ENCODE results near the gene COL25A1.
"Not testable (repeated sequence)": the region's sequence is repeated elsewhere in the genome, so short reads cannot be mapped to it uniquely, and the experiment has no call there.

Gene COL25A1

GRCh38 chr4:109125084-109125483 lies 177.4 kb downstream of the COL25A1 start:
- Histone ChIP-seq H3K9ac (ENCODE audit: low read length in 5 of 5) (no peak overlapping the region), H3K4me1 (ENCODE audit: control insufficient read depth in 5 of 5, insufficient read depth in 5 of 5, low read length in 5 of 5) (peaks cover 0 to 7% (median 4%) of the 10 kb centered on the region in 5 donors), H3K9me3 (ENCODE audit: control insufficient read depth in 5 of 5, low read length in 5 of 5) (peaks cover 0 to 3% (median 0%) of the 10 kb centered on the region in 5 donors), H3K27me3 (ENCODE audit: control insufficient read depth in 5 of 5, insufficient read depth in 4 of 5, low read length in 5 of 5) (no peaks in the 10 kb centered on the region), H3K4me3 (ENCODE audit: low read depth in 1 of 5, low read length in 5 of 5) (no peak overlapping the region), H3K36me3 (ENCODE audit: control insufficient read depth in 5 of 5, insufficient read depth in 5 of 5, low read length in 5 of 5) (no peaks in the 10 kb centered on the region), H3K27ac (ENCODE audit: low read depth, low read length) (no peak overlapping the region)

GRCh38 chr4:109123951-109124350 lies 178.5 kb downstream of the COL25A1 start:
- Histone ChIP-seq H3K4me1 (ENCODE audit: control insufficient read depth in 5 of 5, insufficient read depth in 5 of 5, low read length in 5 of 5) (peaks cover 0 to 7% (median 4%) of the 10 kb centered on the region in 5 donors), H3K27me3 (ENCODE audit: control insufficient read depth in 5 of 5, insufficient read depth in 4 of 5, low read length in 5 of 5) (no peaks in the 10 kb centered on the region), H3K4me3 (ENCODE audit: low read depth in 1 of 5, low read length in 5 of 5) (no peak overlapping the region), H3K36me3 (ENCODE audit: control insufficient read depth in 5 of 5, insufficient read depth in 5 of 5, low read length in 5 of 5) (no peaks in the 10 kb centered on the region), H3K27ac (ENCODE audit: low read depth, low read length) (no peak overlapping the region), H3K9ac (ENCODE audit: low read length in 5 of 5) (no peak overlapping the region), H3K9me3 (ENCODE audit: control insufficient read depth in 5 of 5, low read length in 5 of 5) (peaks cover 0 to 3% (median 0%) of the 10 kb centered on the region in 5 donors)

GRCh38 chr4:109121561-109121960 lies 180.9 kb downstream of the COL25A1 start:
- no peaks in the 10 kb centered on the region for H3K27me3 ChIP-seq (ENCODE audit: control insufficient read depth in 5 of 5, insufficient read depth in 4 of 5, low read length in 5 of 5)
- H3K27ac ChIP-seq (ENCODE audit: low read depth, low read length), result no peak overlapping the region
- no peaks in the 10 kb centered on the region for H3K36me3 ChIP-seq (ENCODE audit: control insufficient read depth in 5 of 5, insufficient read depth in 5 of 5, low read length in 5 of 5)
- no peak overlapping the region for H3K9ac ChIP-seq (ENCODE audit: low read length in 5 of 5)
- H3K9me3 ChIP-seq (ENCODE audit: control insufficient read depth in 5 of 5, low read length in 5 of 5), result peaks cover 0 to 3% (median 0%) of the 10 kb centered on the region in 5 donors
- H3K4me3 ChIP-seq (ENCODE audit: low read depth in 1 of 5, low read length in 5 of 5), result no peak overlapping the region
- H3K4me1 ChIP-seq (ENCODE audit: control insufficient read depth in 5 of 5, insufficient read depth in 5 of 5, low read length in 5 of 5), result peaks cover 0 to 7% (median 4%) of the 10 kb centered on the region in 5 donors

- Histone ChIP-seq H3K4me3 (ENCODE audit: low read depth in 1 of 5, low read length in 5 of 5) (no peak overlapping the region), H3K36me3 (ENCODE audit: control insufficient read depth in 5 of 5, insufficient read depth in 5 of 5, low read length in 5 of 5) (no peaks in the 10 kb centered on the region), H3K9ac (ENCODE audit: low read length in 5 of 5) (no peak overlapping the region), H3K27ac (ENCODE audit: low read depth, low read length) (no peak overlapping the region), H3K27me3 (ENCODE audit: control insufficient read depth in 5 of 5, insufficient read depth in 4 of 5, low read length in 5 of 5) (no peaks in the 10 kb centered on the region), H3K4me1 (ENCODE audit: control insufficient read depth in 5 of 5, insufficient read depth in 5 of 5, low read length in 5 of 5) (no peaks in the 10 kb centered on the region), H3K9me3 (ENCODE audit: control insufficient read depth in 5 of 5, low read length in 5 of 5) (peaks cover 0 to 3% (median 0%) of the 10 kb centered on the region in 5 donors)
Observed at GRCh38 chr4:109119852-109120251, 182.6 kb downstream of the COL25A1 start.

GRCh38 chr4:109118635-109119034 lies 183.8 kb downstream of the COL25A1 start:
- Histone ChIP-seq H3K27me3 (ENCODE audit: control insufficient read depth in 5 of 5, insufficient read depth in 4 of 5, low read length in 5 of 5) (no peaks in the 10 kb centered on the region), H3K36me3 (ENCODE audit: control insufficient read depth in 5 of 5, insufficient read depth in 5 of 5, low read length in 5 of 5) (no peaks in the 10 kb centered on the region), H3K4me1 (ENCODE audit: control insufficient read depth in 5 of 5, insufficient read depth in 5 of 5, low read length in 5 of 5) (no peaks in the 10 kb centered on the region), H3K4me3 (ENCODE audit: low read depth in 1 of 5, low read length in 5 of 5) (no peak overlapping the region), H3K9ac (ENCODE audit: low read length in 5 of 5) (no peak overlapping the region), H3K9me3 (ENCODE audit: control insufficient read depth in 5 of 5, low read length in 5 of 5) (peaks cover 0 to 3% (median 0%) of the 10 kb centered on the region in 5 donors), H3K27ac (ENCODE audit: low read depth, low read length) (no peak overlapping the region)

GRCh38 chr4:109114501-109114900 lies 188.0 kb downstream of the COL25A1 start:
- Histone ChIP-seq H3K9ac (ENCODE audit: low read length in 5 of 5) (no peak overlapping the region), H3K4me1 (ENCODE audit: control insufficient read depth in 5 of 5, insufficient read depth in 5 of 5, low read length in 5 of 5) (peaks cover 0 to 7% (median 0%) of the 10 kb centered on the region in 5 donors), H3K27ac (ENCODE audit: low read depth, low read length) (no peak overlapping the region), H3K27me3 (ENCODE audit: control insufficient read depth in 5 of 5, insufficient read depth in 4 of 5, low read length in 5 of 5) (no peaks in the 10 kb centered on the region), H3K36me3 (ENCODE audit: control insufficient read depth in 5 of 5, insufficient read depth in 5 of 5, low read length in 5 of 5) (no peaks in the 10 kb centered on the region), H3K4me3 (ENCODE audit: low read depth in 1 of 5, low read length in 5 of 5) (no peak overlapping the region), H3K9me3 (ENCODE audit: control insufficient read depth in 5 of 5, low read length in 5 of 5) (no peaks in the 10 kb centered on the region)

GRCh38 chr4:109113521-109113920 lies 188.9 kb downstream of the COL25A1 start:
- H3K27ac ChIP-seq (ENCODE audit: low read depth, low read length), result no peak overlapping the region
- H3K9ac ChIP-seq (ENCODE audit: low read length in 5 of 5), result no peak overlapping the region
- peaks cover 0 to 7% (median 0%) of the 10 kb centered on the region in 5 donors for H3K4me1 ChIP-seq (ENCODE audit: control insufficient read depth in 5 of 5, insufficient read depth in 5 of 5, low read length in 5 of 5)
- H3K9me3 ChIP-seq (ENCODE audit: control insufficient read depth in 5 of 5, low read length in 5 of 5), result no peaks in the 10 kb centered on the region
- no peaks in the 10 kb centered on the region for H3K27me3 ChIP-seq (ENCODE audit: control insufficient read depth in 5 of 5, insufficient read depth in 4 of 5, low read length in 5 of 5)
- no peak overlapping the region for H3K4me3 ChIP-seq (ENCODE audit: low read depth in 1 of 5, low read length in 5 of 5)
- H3K36me3 ChIP-seq (ENCODE audit: control insufficient read depth in 5 of 5, insufficient read depth in 5 of 5, low read length in 5 of 5), result no peaks in the 10 kb centered on the region

- Histone ChIP-seq H3K4me1 (ENCODE audit: control insufficient read depth in 5 of 5, insufficient read depth in 5 of 5, low read length in 5 of 5) (peaks cover 0 to 7% (median 0%) of the 10 kb centered on the region in 5 donors), H3K27me3 (ENCODE audit: control insufficient read depth in 5 of 5, insufficient read depth in 4 of 5, low read length in 5 of 5) (no peaks in the 10 kb centered on the region), H3K27ac (ENCODE audit: low read depth, low read length) (no peak overlapping the region), H3K4me3 (ENCODE audit: low read depth in 1 of 5, low read length in 5 of 5) (no peak overlapping the region), H3K9ac (ENCODE audit: low read length in 5 of 5) (no peak overlapping the region), H3K36me3 (ENCODE audit: control insufficient read depth in 5 of 5, insufficient read depth in 5 of 5, low read length in 5 of 5) (no peaks in the 10 kb centered on the region), H3K9me3 (ENCODE audit: control insufficient read depth in 5 of 5, low read length in 5 of 5) (no peaks in the 10 kb centered on the region)
Observed at GRCh38 chr4:109111031-109111430, 191.4 kb downstream of the COL25A1 start.

- H3K9me3 ChIP-seq (ENCODE audit: control insufficient read depth in 5 of 5, low read length in 5 of 5); H3K9ac ChIP-seq (ENCODE audit: low read length in 5 of 5); H3K4me1 ChIP-seq (ENCODE audit: control insufficient read depth in 5 of 5, insufficient read depth in 5 of 5, low read length in 5 of 5): not testable (repeated sequence)
Observed at GRCh38 chr4:109108215-109108614, 194.2 kb downstream of the COL25A1 start.

GRCh38 chr4:109094056-109094455 lies 208.4 kb downstream of the COL25A1 start:
- Histone ChIP-seq H3K4me3 (ENCODE audit: low read depth in 1 of 5, low read length in 5 of 5) (no peak overlapping the region), H3K4me1 (ENCODE audit: control insufficient read depth in 5 of 5, insufficient read depth in 5 of 5, low read length in 5 of 5) (peaks cover 0 to 35% (median 13%) of the 10 kb centered on the region in 5 donors), H3K27me3 (ENCODE audit: control insufficient read depth in 5 of 5, insufficient read depth in 4 of 5, low read length in 5 of 5) (no peaks in the 10 kb centered on the region), H3K36me3 (ENCODE audit: control insufficient read depth in 5 of 5, insufficient read depth in 5 of 5, low read length in 5 of 5) (no peaks in the 10 kb centered on the region), H3K9me3 (ENCODE audit: control insufficient read depth in 5 of 5, low read length in 5 of 5) (no peaks in the 10 kb centered on the region), H3K27ac (ENCODE audit: low read depth, low read length) (no peak overlapping the region), H3K9ac (ENCODE audit: low read length in 5 of 5) (no peak overlapping the region)

More at GRCh38 chr4:109108215-109108614, 194.2 kb downstream of the COL25A1 start:
- H3K36me3 ChIP-seq (ENCODE audit: control insufficient read depth in 5 of 5, insufficient read depth in 5 of 5, low read length in 5 of 5); H3K4me3 ChIP-seq (ENCODE audit: low read depth in 1 of 5, low read length in 5 of 5); H3K27ac ChIP-seq (ENCODE audit: low read depth, low read length); H3K27me3 ChIP-seq (ENCODE audit: control insufficient read depth in 5 of 5, insufficient read depth in 4 of 5, low read length in 5 of 5): not testable (repeated sequence)

All from subcutaneous abdominal adipose tissue (tissue), 5 donors.